ENCODE results near the gene OR8B3.
"Not testable (repeated sequence)": the region's sequence is repeated elsewhere in the genome, so short reads cannot be mapped to it uniquely, and the experiment has no call there.

The OR8B3 gene

GRCh38 chr11:124398924-124399323, at the start of gene OR8B3:
Gene OR8B3, minus strand, starts transcription at chr11:124399024. Its CDS starts 1,673 bp downstream, at chr11:124397351.
- no peak for DNase-seq

- no peak for DNase-seq
Measured at GRCh38 chr11:124446916-124447315, 48.1 kb upstream of the OR8B3 start.

- DNase-seq = peak in 1 of 58 donors; percentile 24
Measured at GRCh38 chr11:124445646-124446150, 46.9 kb upstream of the OR8B3 start, which contains the start of gene OR8B8. Gene OR8B8, minus strand, starts transcription at chr11:124445696. Its CDS starts 4,611 bp downstream, at chr11:124441085.

- no peak for DNase-seq
Measured at GRCh38 chr11:124442847-124443246, 44.0 kb upstream of the OR8B3 start.

GRCh38 chr11:124442442-124442841, 43.6 kb upstream of the OR8B3 start:
- no peak for DNase-seq

GRCh38 chr11:124441519-124441918, 42.7 kb upstream of the OR8B3 start:
- no peak for DNase-seq

- DNase-seq = no peak
Measured at GRCh38 chr11:124441081-124441480, 42.3 kb upstream of the OR8B3 start.

GRCh38 chr11:124440608-124441007, 41.8 kb upstream of the OR8B3 start:
- DNase-seq = no peak

GRCh38 chr11:124434699-124435098, 35.9 kb upstream of the OR8B3 start:
- no peak for DNase-seq

GRCh38 chr11:124429599-124429998, 30.8 kb upstream of the OR8B3 start:
- no peak for DNase-seq

GRCh38 chr11:124424384-124424921, 25.6 kb upstream of the OR8B3 start, which contains the start of gene OR8B4:
Gene OR8B4, minus strand, starts transcription at chr11:124424871. Its CDS starts 0 bp downstream, at chr11:124424871.
- no peak for DNase-seq

GRCh38 chr11:124421043-124421442, 22.2 kb upstream of the OR8B3 start:
- DNase-seq = no peak

GRCh38 chr11:124415356-124415923, 16.6 kb upstream of the OR8B3 start:
- no peak for DNase-seq

GRCh38 chr11:124409906-124410305, 11.1 kb upstream of the OR8B3 start:
- no peak for DNase-seq

GRCh38 chr11:124405581-124405980, 6.8 kb upstream of the OR8B3 start:
- DNase-seq = no peak

- DNase-seq = not testable (repeated sequence)
Measured at GRCh38 chr11:124403186-124403585, 4.4 kb upstream of the OR8B3 start.

- DNase-seq = peak in 35 of 58 donors; percentile 1 to 67 (median 20)
Measured at GRCh38 chr11:124402326-124402922, 3.6 kb upstream of the OR8B3 start.

GRCh38 chr11:124396847-124397246, 2.0 kb downstream of the OR8B3 start:
- not testable (repeated sequence) for DNase-seq

GRCh38 chr11:124394408-124394807, 4.4 kb downstream of the OR8B3 start:
- no peak for DNase-seq

- DNase-seq = no peak
Measured at GRCh38 chr11:124384399-124384798, 14.4 kb downstream of the OR8B3 start, which contains the start of gene OR8B2. Gene OR8B2, minus strand, starts transcription at chr11:124384499. Its CDS starts 1,156 bp downstream, at chr11:124383343.

- not testable (repeated sequence) for DNase-seq
Measured at GRCh38 chr11:124382857-124383256, 16.0 kb downstream of the OR8B3 start.

- no peak for DNase-seq
Measured at GRCh38 chr11:124380585-124380984, 18.2 kb downstream of the OR8B3 start.

Measured in anterior cingulate cortex (tissue), 58 donors.